ENCODE results near the gene LY6G6D. TPM values are rescaled to one million over a fixed set of nuclear protein-coding genes. Genes with fewer than 3 reads are reported as not detected.

Gene LY6G6D
- total RNA-seq, 1 donor from 2014 or later, result not detected

DNA sequence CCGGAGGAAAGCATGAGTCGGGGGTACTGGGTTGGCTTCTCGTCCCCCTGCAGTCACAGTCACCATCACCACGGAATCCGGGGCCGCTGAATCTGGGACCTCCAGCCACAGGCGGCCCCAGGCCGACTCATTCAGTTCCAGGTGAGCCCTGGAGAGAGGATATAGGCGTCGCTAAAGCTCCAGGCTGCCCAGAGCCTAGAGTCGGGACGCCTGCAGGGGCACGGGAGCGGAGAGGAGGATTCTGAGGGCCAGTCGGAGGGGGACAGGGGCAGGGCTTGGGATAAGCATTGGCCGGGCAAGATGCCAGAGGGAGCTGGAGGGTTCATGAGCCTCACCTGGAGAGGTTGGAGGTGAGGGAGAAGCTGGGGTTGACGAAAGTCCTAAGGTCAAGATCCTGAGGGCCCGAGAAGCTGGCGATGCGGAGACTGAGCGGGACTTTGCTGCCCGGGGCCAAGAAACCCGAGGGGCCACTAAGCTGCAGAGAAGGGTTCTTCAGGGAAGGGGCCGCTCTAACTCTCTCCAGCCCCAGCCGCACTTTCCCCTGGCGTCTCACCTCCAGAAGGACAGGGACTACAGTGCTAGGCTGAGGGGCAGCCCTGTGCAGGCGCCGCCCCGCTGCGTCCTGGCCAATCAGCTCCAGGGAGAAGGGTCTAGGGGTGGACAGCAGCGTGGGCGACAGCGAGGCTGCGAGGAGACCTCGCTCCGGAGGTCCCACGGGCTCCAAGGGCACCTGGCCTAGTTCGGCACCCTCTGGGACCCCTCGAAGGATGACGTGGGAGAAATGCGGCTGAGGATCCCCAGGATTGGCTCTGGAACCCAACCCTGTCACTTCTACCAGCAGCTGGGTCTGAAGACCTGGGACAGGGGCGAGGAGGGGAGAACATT is 51.0 kb downstream of the LY6G6D start:
- intact Hi-C loops (cut with DNase I), result no loop called here
- H3K27me3 ChIP-seq, result no peaks in the 10 kb centered on the region
- no peaks in the 10 kb centered on the region for H3K4me1 ChIP-seq
- H3K36me3 ChIP-seq, result no peaks in the 10 kb centered on the region
- H3K4me3 ChIP-seq, result peak overlapping the region; percentile 0 to 45
- no peak for DNase-seq (ENCODE audit: low spot score in 2 of 2)
- TF ChIP-seq, protein P1, sequence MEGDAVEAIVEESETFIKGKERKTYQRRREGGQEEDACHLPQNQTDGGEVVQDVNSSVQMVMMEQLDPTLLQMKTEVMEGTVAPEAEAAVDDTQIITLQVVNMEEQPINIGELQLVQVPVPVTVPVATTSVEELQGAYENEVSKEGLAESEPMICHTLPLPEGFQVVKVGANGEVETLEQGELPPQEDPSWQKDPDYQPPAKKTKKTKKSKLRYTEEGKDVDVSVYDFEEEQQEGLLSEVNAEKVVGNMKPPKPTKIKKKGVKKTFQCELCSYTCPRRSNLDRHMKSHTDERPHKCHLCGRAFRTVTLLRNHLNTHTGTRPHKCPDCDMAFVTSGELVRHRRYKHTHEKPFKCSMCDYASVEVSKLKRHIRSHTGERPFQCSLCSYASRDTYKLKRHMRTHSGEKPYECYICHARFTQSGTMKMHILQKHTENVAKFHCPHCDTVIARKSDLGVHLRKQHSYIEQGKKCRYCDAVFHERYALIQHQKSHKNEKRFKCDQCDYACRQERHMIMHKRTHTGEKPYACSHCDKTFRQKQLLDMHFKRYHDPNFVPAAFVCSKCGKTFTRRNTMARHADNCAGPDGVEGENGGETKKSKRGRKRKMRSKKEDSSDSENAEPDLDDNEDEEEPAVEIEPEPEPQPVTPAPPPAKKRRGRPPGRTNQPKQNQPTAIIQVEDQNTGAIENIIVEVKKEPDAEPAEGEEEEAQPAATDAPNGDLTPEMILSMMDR (IDR thresholded peaks at IDR 0.05), result no peak
- no peaks in the 10 kb centered on the region for H3K9me3 ChIP-seq
- H3K27ac ChIP-seq, result no peak overlapping the region

- H3K4me3 ChIP-seq, result no peak overlapping the region
- H3K27ac ChIP-seq, result no peak overlapping the region
- no peaks in the 10 kb centered on the region for H3K27me3 ChIP-seq
- H3K9me3 ChIP-seq, result no peaks in the 10 kb centered on the region
- no peaks in the 10 kb centered on the region for H3K4me1 ChIP-seq
- TF ChIP-seq, protein P1 (IDR thresholded peaks at IDR 0.05), result no peak
- intact Hi-C loops (cut with DNase I), result no loop called here
- DNase-seq (ENCODE audit: low spot score in 2 of 2), result no peak
- no peaks in the 10 kb centered on the region for H3K36me3 ChIP-seq
These were observed 52.0 kb downstream of the LY6G6D start for GRCh38 chr6:31767096-31767645.

Other genes with a start within 250 kb of the LY6G6D start
- 0.11 TPM for gene MICB, start 217.2 kb upstream of the LY6G6D start, total RNA-seq
- gene MCCD1, start 186.4 kb upstream of the LY6G6D start, total RNA-seq, result not detected
- 134 TPM for gene DDX39B, start 173.3 kb upstream of the LY6G6D start, total RNA-seq
- gene ATP6V1G2, start 168.7 kb upstream of the LY6G6D start, total RNA-seq, result not detected
- 71.5 TPM for gene NFKBIL1, start 167.7 kb upstream of the LY6G6D start, total RNA-seq
- gene LTA, start 143.1 kb upstream of the LY6G6D start, total RNA-seq, result not detected
- 11.5 TPM for gene TNF, start 139.8 kb upstream of the LY6G6D start, total RNA-seq
- gene LTB, start 132.9 kb upstream of the LY6G6D start, total RNA-seq, result not detected
- gene LST1, start 129.1 kb upstream of the LY6G6D start, total RNA-seq, result 21.4 TPM
- not detected for gene NCR3, start 122.3 kb upstream of the LY6G6D start, total RNA-seq
- 1.7 TPM for gene AIF1, start 100.1 kb upstream of the LY6G6D start, total RNA-seq
- 171 TPM for gene PRRC2A, start 94.6 kb upstream of the LY6G6D start, total RNA-seq
- 255 TPM for gene BAG6, start 62.7 kb upstream of the LY6G6D start, total RNA-seq
- not detected for gene APOM, start 59.5 kb upstream of the LY6G6D start, total RNA-seq
- 20.9 TPM for gene C6orf47, start 54.6 kb upstream of the LY6G6D start, total RNA-seq
- gene GPANK1, start 50.4 kb upstream of the LY6G6D start, total RNA-seq, result 9.8 TPM
- gene CSNK2B, start 49.3 kb upstream of the LY6G6D start, total RNA-seq, result 148 TPM
- 24.1 TPM for gene LY6G5B, start 45.4 kb upstream of the LY6G6D start, total RNA-seq
- gene LY6G5C, start 34.3 kb upstream of the LY6G6D start, total RNA-seq, result 0.96 TPM
- 28.0 TPM for gene ABHD16A, start 12.0 kb upstream of the LY6G6D start, total RNA-seq
- gene LY6G6F, start 8.5 kb upstream of the LY6G6D start, total RNA-seq, result not detected
- not detected for gene LY6G6C, start 6.4 kb downstream of the LY6G6D start, total RNA-seq
- gene MPIG6B, start 8.0 kb downstream of the LY6G6D start, total RNA-seq, result not detected
- 150 TPM for gene DDAH2, start 14.0 kb downstream of the LY6G6D start, total RNA-seq
- gene CLIC1, start 21.2 kb downstream of the LY6G6D start, total RNA-seq, result 281 TPM
- gene MSH5, start 24.7 kb downstream of the LY6G6D start, total RNA-seq, result 17.7 TPM
- not detected for gene SAPCD1, start 47.3 kb downstream of the LY6G6D start, total RNA-seq
- gene VWA7, start 62.0 kb downstream of the LY6G6D start, total RNA-seq, result not detected
- gene VARS1, start 80.4 kb downstream of the LY6G6D start, total RNA-seq, result 48.3 TPM
- gene LSM2, start 91.6 kb downstream of the LY6G6D start, total RNA-seq, result 61.3 TPM
- gene HSPA1L, start 99.9 kb downstream of the LY6G6D start, total RNA-seq, result not detected
- gene HSPA1A, start 100.2 kb downstream of the LY6G6D start, total RNA-seq, result 288 TPM
- 613 TPM for gene HSPA1B, start 112.4 kb downstream of the LY6G6D start, total RNA-seq
- gene NEU1, start 147.5 kb downstream of the LY6G6D start, total RNA-seq, result 21.6 TPM
- not detected for gene SLC44A4, start 163.6 kb downstream of the LY6G6D start, total RNA-seq
- gene EHMT2, start 182.3 kb downstream of the LY6G6D start, total RNA-seq, result 39.5 TPM
- 7.3 TPM for gene ZBTB12, start 186.7 kb downstream of the LY6G6D start, total RNA-seq
- 18.6 TPM for gene C2, start 212.4 kb downstream of the LY6G6D start, total RNA-seq
- gene CFB, start 230.7 kb downstream of the LY6G6D start, total RNA-seq, result 132 TPM
- 208 TPM for gene NELFE, start 243.6 kb downstream of the LY6G6D start, total RNA-seq
- gene SKIC2, start 243.8 kb downstream of the LY6G6D start, total RNA-seq, result 77.4 TPM

Measured in ascending aorta (tissue), 2 donors.